ENCODE results near the gene CALHM4.

Gene CALHM4

DNA sequence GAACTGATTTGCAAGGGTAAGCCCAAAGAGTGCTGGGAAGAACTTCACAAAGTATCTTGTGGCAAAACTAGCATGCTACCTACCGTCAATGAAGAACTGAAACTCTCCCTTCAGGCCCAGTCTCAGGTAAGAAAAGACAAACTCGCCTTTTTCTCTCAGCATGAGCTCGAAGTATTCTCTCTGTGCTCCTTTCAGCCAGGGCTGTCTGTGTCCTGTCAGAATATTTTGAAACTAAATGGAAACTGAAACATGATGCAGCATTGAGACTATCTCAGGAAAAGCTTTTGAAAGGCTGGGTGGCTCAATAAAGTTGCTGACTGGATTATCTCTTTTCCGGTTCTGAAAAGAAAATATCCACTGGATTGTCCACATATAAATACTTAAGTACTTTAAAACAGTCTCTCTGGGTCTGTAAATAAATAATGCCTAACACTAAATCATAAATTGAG is 41.4 kb upstream of the CALHM4 start:
- peak overlapping the region; percentile 94 for H3K27ac ChIP-seq (ENCODE audit: low read length, poor library complexity, severe bottlenecking)
- WGBS = 67% methylated on average over 3 of the region's 4 CpGs

DNA sequence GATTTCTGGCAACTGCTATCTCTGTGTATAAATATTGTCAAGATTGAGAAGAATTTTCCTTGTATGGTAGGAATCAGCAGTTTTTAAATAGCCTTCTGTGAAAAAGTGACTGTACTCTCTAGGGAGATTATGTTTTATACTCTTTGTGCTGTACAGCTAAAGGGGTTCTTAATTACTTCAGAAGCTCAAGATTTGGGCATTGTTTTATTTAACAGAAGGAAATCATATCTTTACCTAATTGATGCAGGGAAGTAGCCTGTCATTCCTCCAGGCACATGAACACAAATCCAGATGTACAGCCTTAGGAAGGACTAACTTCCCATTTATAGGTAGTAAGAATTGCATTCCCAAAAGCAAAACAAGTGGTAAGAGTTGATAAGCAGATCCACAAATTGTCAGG is 40.8 kb upstream of the CALHM4 start:
- no peaks in the 10 kb centered on the region for H3K27me3 ChIP-seq (ENCODE audit: control insufficient read depth in 1 of 2, insufficient read depth in 1 of 2, low read length in 2 of 2)
- no peak overlapping the region for H3K27ac ChIP-seq (ENCODE audit: low read length, poor library complexity, severe bottlenecking)
- no peak overlapping the region for H4K91ac ChIP-seq (ENCODE audit: low read length)
- H3K18ac ChIP-seq (ENCODE audit: low read depth in 1 of 2, low read length in 2 of 2) = no peak overlapping the region
- no peak overlapping the region for H4K8ac ChIP-seq (ENCODE audit: low read length)
- no peak overlapping the region for H2AK5ac ChIP-seq (ENCODE audit: low read length, severe bottlenecking)
- H3K9ac ChIP-seq (ENCODE audit: low read length) = peak overlapping the region; percentile 92
- H3K4ac ChIP-seq (ENCODE audit: low read depth in 1 of 2, low read length in 2 of 2) = no peak overlapping the region
- no peak overlapping the region for H3K23ac ChIP-seq (ENCODE audit: low read length in 2 of 2)
- no peak overlapping the region for H3K14ac ChIP-seq (ENCODE audit: low read length in 2 of 2)
- peaks cover 5 to 9% of the 10 kb centered on the region in 2 experiments for H3K36me3 ChIP-seq (ENCODE audit: control insufficient read depth in 1 of 2, insufficient read depth in 2 of 2, low read depth in 1 of 2, low read length in 2 of 2)
- H3K9me3 ChIP-seq (ENCODE audit: control insufficient read depth, low read length) = no peaks in the 10 kb centered on the region
- H2AFZ ChIP-seq (ENCODE audit: low read depth, low read length) = no peak overlapping the region
- no peak overlapping the region for H2BK15ac ChIP-seq (ENCODE audit: low read depth, poor library complexity, severe bottlenecking)
- H3K4me3 ChIP-seq (ENCODE audit: insufficient read depth in 1 of 2, low read depth in 1 of 2, low read length in 2 of 2) = peak overlapping the region in 1 of 2 experiments; percentile 79
- H2BK12ac ChIP-seq (ENCODE audit: low read length in 2 of 2) = no peak overlapping the region
- peaks cover 12% of the 10 kb centered on the region for H3K79me1 ChIP-seq (replicated peaks; ENCODE audit: low read length, poor library complexity, severe bottlenecking)
- H3K4me1 ChIP-seq (ENCODE audit: control insufficient read depth, insufficient read depth, low read depth, low read length) = peaks cover 2% of the 10 kb centered on the region
- peak overlapping the region; percentile 44 for H3K4me2 ChIP-seq (ENCODE audit: low read length, poor library complexity, severe bottlenecking)
- no peak overlapping the region for H2BK120ac ChIP-seq (ENCODE audit: low read depth, low read length)
- no peak overlapping the region for H2BK5ac ChIP-seq (ENCODE audit: low read depth, low read length, poor library complexity, severe bottlenecking)
- DNase-seq = no peak

More for the DNA sequence above, 41.4 kb upstream of the CALHM4 start:
- Histone ChIP-seq H4K91ac (ENCODE audit: low read length) (peak overlapping the region; percentile 19), H3K9ac (ENCODE audit: low read length) (peak overlapping the region; percentile 92), H3K18ac (ENCODE audit: low read depth in 1 of 2, low read length in 2 of 2) (peak overlapping the region; percentile 79 to 83), H3K4me1 (ENCODE audit: control insufficient read depth, insufficient read depth, low read depth, low read length) (peaks cover 2% of the 10 kb centered on the region), H3K9me3 (ENCODE audit: control insufficient read depth, low read length) (no peaks in the 10 kb centered on the region), H3K4me3 (ENCODE audit: insufficient read depth in 1 of 2, low read depth in 1 of 2, low read length in 2 of 2) (peak overlapping the region in 1 of 2 experiments; percentile 79), H2AK5ac (ENCODE audit: low read length, severe bottlenecking) (no peak overlapping the region), H2BK5ac (ENCODE audit: low read depth, low read length, poor library complexity, severe bottlenecking) (no peak overlapping the region), H2AFZ (ENCODE audit: low read depth, low read length) (peak overlapping the region; percentile 46), H3K4me2 (ENCODE audit: low read length, poor library complexity, severe bottlenecking) (peak overlapping the region; percentile 50), H3K27me3 (ENCODE audit: control insufficient read depth in 1 of 2, insufficient read depth in 1 of 2, low read length in 2 of 2) (no peaks in the 10 kb centered on the region), H3K79me1 (replicated peaks; ENCODE audit: low read length, poor library complexity, severe bottlenecking) (peaks cover 9% of the 10 kb centered on the region), H4K8ac (ENCODE audit: low read length) (peak overlapping the region; percentile 84), H3K23ac (ENCODE audit: low read length in 2 of 2) (no peak overlapping the region), H2BK15ac (ENCODE audit: low read depth, poor library complexity, severe bottlenecking) (peak overlapping the region; percentile 2), H3K4ac (ENCODE audit: low read depth in 1 of 2, low read length in 2 of 2) (peak overlapping the region in 1 of 2 experiments; percentile 83), H2BK12ac (ENCODE audit: low read length in 2 of 2) (no peak overlapping the region), H3K36me3 (ENCODE audit: control insufficient read depth in 1 of 2, insufficient read depth in 2 of 2, low read depth in 1 of 2, low read length in 2 of 2) (peaks cover 3 to 9% of the 10 kb centered on the region in 2 experiments), H3K14ac (ENCODE audit: low read length in 2 of 2) (no peak overlapping the region), H2BK120ac (ENCODE audit: low read depth, low read length) (peak overlapping the region; percentile 19)
- DNase-seq = peak; percentile 59

DNA sequence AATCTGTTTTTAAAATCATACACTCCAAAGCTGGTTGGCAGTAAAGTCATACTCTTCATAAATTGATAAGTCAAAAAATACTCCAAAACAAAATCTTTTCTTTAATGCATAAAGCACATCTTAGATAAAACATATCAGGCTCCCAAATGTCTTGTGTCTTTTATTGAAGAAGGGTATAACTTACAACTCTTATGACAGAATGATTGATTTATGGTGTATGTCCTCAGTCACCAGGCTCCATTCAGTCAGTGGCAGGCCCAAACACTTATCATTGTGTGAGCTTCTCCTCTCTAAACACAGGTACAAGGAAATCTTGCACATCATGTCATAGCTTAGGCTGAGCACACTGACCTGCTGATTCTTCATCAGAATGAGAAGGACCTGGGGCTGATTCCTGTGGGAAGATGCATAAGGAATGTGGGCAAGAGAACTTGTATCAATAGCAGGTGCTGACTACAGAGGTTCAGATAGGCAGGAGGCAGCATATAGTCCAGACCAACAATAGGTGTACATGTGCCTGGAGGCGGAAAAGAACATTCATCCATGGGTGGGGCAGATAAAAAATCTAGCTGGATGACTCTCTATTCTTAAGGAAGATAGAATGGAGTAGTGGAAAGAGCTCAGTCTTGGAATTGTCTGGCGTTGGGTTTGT is 40.2 kb upstream of the CALHM4 start:
- DNase-seq = no peak
- H3K4me3 ChIP-seq (ENCODE audit: insufficient read depth in 1 of 2, low read depth in 1 of 2, low read length in 2 of 2) = peak overlapping the region in 1 of 2 experiments; percentile 79
- peak overlapping the region; percentile 92 for H3K9ac ChIP-seq (ENCODE audit: low read length)
- peak overlapping the region in 1 of 2 experiments; percentile 64 for H3K23ac ChIP-seq (ENCODE audit: low read length in 2 of 2)
- no peak overlapping the region for H2AK5ac ChIP-seq (ENCODE audit: low read length, severe bottlenecking)
- peaks cover 5 to 9% of the 10 kb centered on the region in 2 experiments for H3K36me3 ChIP-seq (ENCODE audit: control insufficient read depth in 1 of 2, insufficient read depth in 2 of 2, low read depth in 1 of 2, low read length in 2 of 2)
- peaks cover 14% of the 10 kb centered on the region for H3K79me1 ChIP-seq (replicated peaks; ENCODE audit: low read length, poor library complexity, severe bottlenecking)
- no peaks in the 10 kb centered on the region for H3K9me3 ChIP-seq (ENCODE audit: control insufficient read depth, low read length)
- WGBS = 93% methylated on average over 2 of the region's 2 CpGs
- H3K27me3 ChIP-seq (ENCODE audit: control insufficient read depth in 1 of 2, insufficient read depth in 1 of 2, low read length in 2 of 2) = no peaks in the 10 kb centered on the region
- no peak overlapping the region for H4K8ac ChIP-seq (ENCODE audit: low read length)
- H3K14ac ChIP-seq (ENCODE audit: low read length in 2 of 2) = no peak overlapping the region
- no peak overlapping the region for H3K18ac ChIP-seq (ENCODE audit: low read depth in 1 of 2, low read length in 2 of 2)
- H2AFZ ChIP-seq (ENCODE audit: low read depth, low read length) = no peak overlapping the region
- no peak overlapping the region for H3K27ac ChIP-seq (ENCODE audit: low read length, poor library complexity, severe bottlenecking)
- H3K4me2 ChIP-seq (ENCODE audit: low read length, poor library complexity, severe bottlenecking) = peak overlapping the region; percentile 44
- H3K4me1 ChIP-seq (ENCODE audit: control insufficient read depth, insufficient read depth, low read depth, low read length) = peaks cover 2% of the 10 kb centered on the region
- H2BK120ac ChIP-seq (ENCODE audit: low read depth, low read length) = no peak overlapping the region
- no peak overlapping the region for H3K4ac ChIP-seq (ENCODE audit: low read depth in 1 of 2, low read length in 2 of 2)
- H2BK15ac ChIP-seq (ENCODE audit: low read depth, poor library complexity, severe bottlenecking) = no peak overlapping the region
- H2BK5ac ChIP-seq (ENCODE audit: low read depth, low read length, poor library complexity, severe bottlenecking) = no peak overlapping the region
- no peak overlapping the region for H2BK12ac ChIP-seq (ENCODE audit: low read length in 2 of 2)
- no peak overlapping the region for H4K91ac ChIP-seq (ENCODE audit: low read length)

DNA sequence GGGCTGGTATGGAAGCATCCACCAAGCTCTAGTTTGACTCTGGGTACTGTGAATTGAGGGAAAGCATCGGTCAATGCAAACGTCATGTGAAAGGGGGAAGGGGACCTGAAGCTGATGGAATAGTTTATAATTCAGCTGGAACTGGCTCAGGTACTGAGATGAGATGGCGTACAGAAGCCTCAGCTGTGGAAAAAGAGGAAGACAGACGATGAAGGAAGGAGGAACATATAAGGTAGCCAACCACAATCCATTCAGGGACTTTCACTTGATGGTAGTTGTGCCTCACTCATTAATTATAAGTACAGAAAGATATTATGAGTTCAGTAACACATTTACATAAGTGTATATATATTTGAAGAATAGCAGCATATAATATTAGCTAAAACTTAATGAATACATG is 39.4 kb upstream of the CALHM4 start:
- H2BK12ac ChIP-seq (ENCODE audit: low read length in 2 of 2) = no peak overlapping the region
- H4K8ac ChIP-seq (ENCODE audit: low read length) = no peak overlapping the region
- peaks cover 5 to 9% of the 10 kb centered on the region in 2 experiments for H3K36me3 ChIP-seq (ENCODE audit: control insufficient read depth in 1 of 2, insufficient read depth in 2 of 2, low read depth in 1 of 2, low read length in 2 of 2)
- H3K18ac ChIP-seq (ENCODE audit: low read depth in 1 of 2, low read length in 2 of 2) = no peak overlapping the region
- peaks cover 14% of the 10 kb centered on the region for H3K79me1 ChIP-seq (replicated peaks; ENCODE audit: low read length, poor library complexity, severe bottlenecking)
- H3K4me3 ChIP-seq (ENCODE audit: insufficient read depth in 1 of 2, low read depth in 1 of 2, low read length in 2 of 2) = peak overlapping the region in 1 of 2 experiments; percentile 79
- H2AK5ac ChIP-seq (ENCODE audit: low read length, severe bottlenecking) = no peak overlapping the region
- no peak overlapping the region for H2BK5ac ChIP-seq (ENCODE audit: low read depth, low read length, poor library complexity, severe bottlenecking)
- H2BK15ac ChIP-seq (ENCODE audit: low read depth, poor library complexity, severe bottlenecking) = no peak overlapping the region
- H3K23ac ChIP-seq (ENCODE audit: low read length in 2 of 2) = no peak overlapping the region
- no peak overlapping the region for H3K14ac ChIP-seq (ENCODE audit: low read length in 2 of 2)
- no peak overlapping the region for H3K27ac ChIP-seq (ENCODE audit: low read length, poor library complexity, severe bottlenecking)
- no peak for DNase-seq
- no peak overlapping the region for H2BK120ac ChIP-seq (ENCODE audit: low read depth, low read length)
- peaks cover 2% of the 10 kb centered on the region for H3K4me1 ChIP-seq (ENCODE audit: control insufficient read depth, insufficient read depth, low read depth, low read length)
- no peak overlapping the region for H2AFZ ChIP-seq (ENCODE audit: low read depth, low read length)
- no peak overlapping the region for H4K91ac ChIP-seq (ENCODE audit: low read length)
- H3K9ac ChIP-seq (ENCODE audit: low read length) = no peak overlapping the region
- no peak overlapping the region for H3K4me2 ChIP-seq (ENCODE audit: low read length, poor library complexity, severe bottlenecking)
- 98% methylated on average over 4 of the region's 4 CpGs for WGBS
- no peaks in the 10 kb centered on the region for H3K27me3 ChIP-seq (ENCODE audit: control insufficient read depth in 1 of 2, insufficient read depth in 1 of 2, low read length in 2 of 2)
- H3K9me3 ChIP-seq (ENCODE audit: control insufficient read depth, low read length) = no peaks in the 10 kb centered on the region
- no peak overlapping the region for H3K4ac ChIP-seq (ENCODE audit: low read depth in 1 of 2, low read length in 2 of 2)

Measured in mesenchymal stem cell (in vitro differentiated cells and primary cell).